Neuron (in vitro differentiated cells): ENCODE results near the gene NELL2.

Experiments used
- H2AFZ ChIP-seq: one replicate; pipeline ENCODE4 v1.6.1; 2013; ENCODE audit warnings: low read depth, mild to moderate bottlenecking, inconsistent platforms, low read length, moderate library complexity
- H3K27me3 ChIP-seq: one replicate; pipeline ENCODE4 v1.6.1; 2013; ENCODE audit warnings: low read length; ENCODE audit not compliant: insufficient read depth
- H3K36me3 ChIP-seq: one replicate; pipeline ENCODE4 v1.6.1; 2013; ENCODE audit warnings: low read length; ENCODE audit not compliant: insufficient read depth
- H3K4me1 ChIP-seq: one replicate; pipeline ENCODE4 v1.6.1; 2013; ENCODE audit warnings: low read length; ENCODE audit not compliant: insufficient read depth
- H3K4me3 ChIP-seq: 2 replicates; pipeline ENCODE4 v1.5.1; 2013; ENCODE audit warnings: mild to moderate bottlenecking, low read length, moderate library complexity
- H3K9me3 ChIP-seq: one replicate; pipeline ENCODE4 v1.6.1; 2013; ENCODE audit warnings: low read length

The NELL2 gene

DNA sequence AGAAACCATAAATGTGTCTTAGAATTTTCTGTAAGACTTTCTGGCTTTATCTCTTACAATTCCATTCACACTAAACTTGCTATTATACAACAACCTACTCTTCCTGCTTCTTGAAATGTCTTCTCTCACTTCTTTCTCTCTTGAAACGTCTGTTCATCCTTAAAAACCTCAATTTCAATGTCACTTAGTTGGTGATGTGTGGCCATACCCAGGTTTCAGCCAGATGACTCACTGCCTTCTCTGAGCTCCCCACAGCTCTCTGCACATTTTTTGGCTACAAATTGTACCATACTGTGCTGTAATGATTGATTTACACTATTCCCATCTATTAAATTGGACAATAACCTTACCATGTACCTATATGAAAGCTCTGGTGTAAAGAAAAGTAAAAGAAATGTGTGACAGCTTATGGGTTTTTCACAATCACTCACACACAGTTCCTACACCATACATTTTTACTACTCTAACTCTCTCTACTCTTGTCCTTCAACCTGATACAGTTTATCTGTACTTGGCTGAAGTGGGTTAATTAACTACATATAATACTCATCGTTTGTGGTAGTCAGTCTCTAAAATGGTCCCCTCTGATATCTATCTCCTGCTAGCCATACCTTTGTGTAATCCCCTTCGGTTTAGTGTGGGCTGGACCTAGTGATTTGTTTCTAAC lies 222.1 kb downstream of the NELL2 start:
- Histone ChIP-seq H2AFZ (no peak overlapping the region), H3K4me3 (no peak overlapping the region), H3K9me3 (peaks cover 2% of the 10 kb centered on the region), H3K36me3 (peaks cover 3% of the 10 kb centered on the region), H3K4me1 (peaks cover 36% of the 10 kb centered on the region), H3K27me3 (no peaks in the 10 kb centered on the region)

DNA sequence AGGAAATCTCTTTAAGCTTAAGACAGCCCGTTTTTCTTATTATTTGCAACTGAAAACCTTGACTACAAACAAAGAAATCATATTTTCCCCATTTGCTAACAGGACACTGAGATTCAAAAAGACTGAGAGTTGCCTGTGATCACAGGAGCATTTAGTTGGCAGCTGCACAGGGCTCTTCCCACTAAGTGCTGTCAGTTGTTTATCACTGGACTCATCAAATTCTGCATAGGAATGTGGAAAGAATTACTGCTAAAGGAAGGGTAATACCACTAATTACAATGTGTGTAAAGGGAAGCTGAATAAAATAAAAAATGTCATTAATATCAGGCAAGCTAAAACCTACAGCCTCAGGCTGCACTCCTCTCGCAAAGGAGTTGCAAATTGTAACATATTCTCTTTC lies 226.4 kb downstream of the NELL2 start:
- no peaks in the 10 kb centered on the region for H3K9me3 ChIP-seq
- H3K4me3 ChIP-seq, result no peak overlapping the region
- H3K27me3 ChIP-seq, result no peaks in the 10 kb centered on the region
- H2AFZ ChIP-seq, result no peak overlapping the region
- H3K4me1 ChIP-seq, result peaks cover 15% of the 10 kb centered on the region
- H3K36me3 ChIP-seq, result peaks cover 3% of the 10 kb centered on the region

DNA sequence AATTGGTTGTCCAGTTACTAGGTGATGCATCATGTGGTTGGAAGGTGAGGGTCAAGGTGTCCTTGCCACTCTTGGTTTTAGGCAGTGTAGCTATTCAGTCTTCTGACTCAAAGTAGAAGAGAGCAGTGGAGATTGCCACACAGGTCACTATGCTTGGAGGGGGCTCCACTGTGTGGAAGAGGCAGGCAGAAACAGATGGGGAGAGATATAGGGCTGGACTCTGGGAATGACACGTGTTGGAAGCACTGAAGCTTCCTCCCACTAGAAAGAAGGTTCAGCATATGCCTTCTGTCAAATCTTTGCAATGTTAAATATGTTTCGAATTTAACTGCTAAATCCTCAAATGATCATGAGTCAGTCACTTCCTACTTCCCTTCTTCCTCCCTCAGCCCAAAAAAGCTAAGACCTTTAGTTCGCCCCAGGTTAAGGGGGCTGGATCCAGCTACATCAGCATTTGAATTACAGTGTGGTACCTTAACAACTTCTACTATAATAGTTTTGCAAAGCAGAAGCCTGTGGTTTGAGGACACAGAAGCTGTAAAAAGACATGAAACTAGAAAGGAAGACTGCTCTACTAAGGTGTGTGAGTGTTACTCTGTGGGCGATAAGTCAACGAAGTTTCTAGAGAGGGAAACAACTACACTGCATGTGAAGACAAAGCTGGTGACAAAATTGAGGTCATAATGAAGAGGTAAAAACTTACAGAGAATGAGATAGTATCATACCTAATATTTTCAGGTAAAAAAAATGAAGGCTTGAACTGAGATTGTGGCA lies 228.0 kb downstream of the NELL2 start:
- no peak overlapping the region for H2AFZ ChIP-seq
- no peaks in the 10 kb centered on the region for H3K27me3 ChIP-seq
- H3K4me1 ChIP-seq, result no peaks in the 10 kb centered on the region
- H3K9me3 ChIP-seq, result no peaks in the 10 kb centered on the region
- peaks cover 7% of the 10 kb centered on the region for H3K36me3 ChIP-seq
- H3K4me3 ChIP-seq, result no peak overlapping the region

DNA sequence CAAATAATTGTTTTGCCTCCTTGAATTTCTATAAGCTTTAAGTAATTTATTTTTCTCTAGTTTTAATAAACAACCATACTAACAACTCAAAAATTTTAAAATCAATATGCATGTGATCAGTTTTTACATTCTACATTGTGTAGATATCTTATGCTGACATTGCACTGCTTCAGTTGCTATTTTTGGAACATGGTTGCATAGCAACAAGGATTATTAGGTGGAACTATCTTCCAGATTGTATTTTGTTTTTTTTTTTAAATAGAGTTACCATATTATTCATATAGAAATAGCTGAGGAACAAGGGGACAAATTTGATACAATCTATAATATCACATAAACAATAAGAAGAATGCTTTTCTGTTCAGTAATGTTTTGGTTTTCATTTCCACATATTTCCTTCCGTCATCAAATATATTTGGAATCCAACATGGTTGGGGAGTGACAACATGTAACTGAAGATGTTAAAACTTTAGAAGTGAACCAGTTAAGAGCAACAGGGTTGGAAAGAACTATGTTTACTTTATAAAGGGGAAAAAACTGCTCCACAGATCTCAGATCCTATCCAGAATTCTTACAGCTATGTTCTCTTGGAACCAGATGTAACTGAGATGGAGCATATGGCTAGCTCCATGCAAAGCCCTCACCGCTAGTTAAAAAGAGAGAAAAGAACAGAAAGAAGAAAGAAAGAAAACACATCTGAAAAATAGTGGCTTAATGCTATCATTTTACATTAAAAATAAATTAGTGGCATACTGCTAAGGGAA lies 235.5 kb downstream of the NELL2 start:
- Histone ChIP-seq H3K4me1 (peaks cover 5% of the 10 kb centered on the region), H2AFZ (no peak overlapping the region), H3K36me3 (peaks cover 22% of the 10 kb centered on the region), H3K27me3 (no peaks in the 10 kb centered on the region), H3K4me3 (no peak overlapping the region), H3K9me3 (peaks cover 2% of the 10 kb centered on the region)

DNA sequence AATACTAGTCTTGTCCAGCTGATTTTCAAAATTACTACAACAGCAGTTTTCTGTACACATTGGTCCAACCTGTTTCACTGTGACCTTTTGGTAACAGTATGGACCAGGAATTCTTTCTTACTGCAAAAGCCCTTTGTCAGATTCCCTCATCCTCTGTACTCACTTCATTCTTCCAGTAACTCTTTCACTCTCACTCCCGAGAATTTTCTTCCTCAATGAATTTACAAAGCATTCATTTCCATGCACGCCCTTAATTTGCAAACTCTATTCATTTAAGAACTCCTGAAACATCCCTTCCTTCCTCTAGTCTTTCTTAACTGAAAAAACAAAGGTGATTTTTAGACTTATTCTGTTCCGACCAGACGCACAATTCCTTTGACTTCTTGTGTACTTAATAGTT lies 238.2 kb downstream of the NELL2 start:
- H3K4me3 ChIP-seq, result no peak overlapping the region
- peaks cover 2% of the 10 kb centered on the region for H3K9me3 ChIP-seq
- no peaks in the 10 kb centered on the region for H3K27me3 ChIP-seq
- peaks cover 5% of the 10 kb centered on the region for H3K4me1 ChIP-seq
- H2AFZ ChIP-seq, result no peak overlapping the region
- H3K36me3 ChIP-seq, result peaks cover 18% of the 10 kb centered on the region

DNA sequence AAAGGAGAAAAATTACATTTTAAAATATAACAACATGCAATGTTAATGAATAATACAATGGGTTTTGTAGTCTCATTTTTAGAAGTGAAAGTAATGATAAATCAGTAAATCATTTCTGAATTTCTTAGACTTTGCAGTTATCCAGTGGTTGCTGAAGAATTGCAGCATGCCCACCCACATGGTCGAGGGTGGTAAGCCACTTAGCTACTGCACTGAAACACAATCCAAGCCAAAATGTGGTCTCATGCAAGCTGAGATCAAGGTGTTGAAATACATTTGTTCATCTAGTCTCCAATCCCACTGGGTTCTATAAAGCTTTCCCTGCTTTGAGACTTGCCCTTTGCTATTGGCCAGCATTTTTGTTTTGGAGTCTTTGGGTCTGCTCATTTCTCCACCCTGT lies 247.9 kb downstream of the NELL2 start:
- Histone ChIP-seq H3K4me1 (peaks cover 17% of the 10 kb centered on the region), H3K4me3 (no peak overlapping the region), H3K9me3 (no peaks in the 10 kb centered on the region), H3K36me3 (peaks cover 7% of the 10 kb centered on the region), H2AFZ (no peak overlapping the region), H3K27me3 (no peaks in the 10 kb centered on the region)

DNA sequence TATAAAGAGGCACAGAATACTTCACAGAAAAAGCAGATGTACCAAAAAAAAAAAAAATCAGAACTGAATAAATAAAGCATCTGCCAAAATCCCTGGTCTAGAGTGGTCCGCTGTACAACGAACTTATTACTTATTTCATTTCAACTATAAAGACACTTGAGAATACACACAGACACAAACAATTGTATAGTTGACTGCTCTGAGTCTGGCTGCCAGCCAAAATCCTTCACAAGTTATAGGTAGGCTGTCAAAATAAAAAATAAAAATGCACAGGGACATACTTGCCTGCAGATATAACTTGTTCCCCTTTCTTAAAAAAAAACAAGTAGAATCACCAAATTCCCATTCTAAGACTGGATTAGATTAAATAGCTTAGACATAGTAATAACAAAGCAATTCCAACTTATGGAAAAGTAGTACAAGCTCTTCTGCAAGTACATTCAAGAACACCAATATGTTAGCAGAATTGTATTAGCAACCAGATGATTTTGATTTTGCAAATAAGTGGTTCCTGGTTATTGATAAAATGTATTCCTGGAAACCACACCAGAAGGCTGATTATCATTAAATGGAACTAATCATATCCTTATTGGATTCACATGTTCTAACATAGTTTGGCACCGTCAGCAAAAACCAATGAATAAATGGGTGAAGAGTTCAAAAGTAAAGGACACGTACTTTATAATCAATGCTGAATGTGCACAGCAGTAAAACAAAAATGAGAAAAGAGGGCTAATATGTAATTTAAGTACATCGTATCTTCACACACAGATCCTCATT lies 248.5 kb downstream of the NELL2 start:
- Histone ChIP-seq H3K27me3 (no peaks in the 10 kb centered on the region), H3K4me1 (peaks cover 17% of the 10 kb centered on the region), H3K4me3 (no peak overlapping the region), H2AFZ (no peak overlapping the region), H3K36me3 (peaks cover 7% of the 10 kb centered on the region), H3K9me3 (no peaks in the 10 kb centered on the region)

DNA sequence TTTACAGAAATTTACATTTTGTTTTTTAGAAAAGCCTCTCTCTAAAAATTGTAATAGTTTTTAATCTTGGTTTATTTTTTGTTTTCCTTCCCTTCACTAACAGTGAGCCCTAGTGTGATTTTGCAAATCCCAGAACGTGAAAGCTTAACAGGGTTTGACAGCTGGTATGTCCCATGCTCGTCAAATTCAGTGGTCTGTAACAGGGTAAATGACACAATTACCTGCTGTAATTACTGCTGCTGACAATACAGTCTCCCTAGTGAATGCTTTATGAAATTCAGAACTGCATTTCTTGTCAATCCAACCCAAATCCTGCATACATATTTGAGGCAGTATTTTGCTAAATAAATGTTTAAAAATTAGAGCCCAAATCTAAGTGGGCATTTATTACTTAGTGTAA lies 249.2 kb downstream of the NELL2 start:
- H3K4me1 ChIP-seq, result peaks cover 17% of the 10 kb centered on the region
- peaks cover 7% of the 10 kb centered on the region for H3K36me3 ChIP-seq
- no peak overlapping the region for H3K4me3 ChIP-seq
- H2AFZ ChIP-seq, result no peak overlapping the region
- H3K9me3 ChIP-seq, result no peaks in the 10 kb centered on the region
- H3K27me3 ChIP-seq, result no peaks in the 10 kb centered on the region

DNA sequence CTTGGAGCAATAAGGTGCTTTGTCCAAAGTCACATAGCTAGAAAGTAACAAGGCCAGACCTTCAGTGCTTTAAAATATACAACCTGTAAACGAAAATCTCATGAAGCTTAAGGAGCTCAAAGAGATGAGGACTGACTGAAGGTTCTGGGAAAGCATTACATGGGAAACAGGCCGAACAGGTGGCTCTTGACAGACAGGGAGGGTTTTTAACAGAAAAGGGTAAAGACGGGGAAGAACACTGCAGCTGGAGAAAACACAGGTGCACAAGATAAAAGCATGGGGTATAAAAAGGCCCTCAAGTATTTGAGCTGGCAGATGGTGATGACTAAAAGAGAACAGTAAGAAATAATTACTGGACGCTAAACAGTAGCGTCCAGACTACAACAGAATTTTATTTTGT lies 257.2 kb downstream of the NELL2 start:
- H3K36me3 ChIP-seq, result peaks cover 3% of the 10 kb centered on the region
- no peaks in the 10 kb centered on the region for H3K27me3 ChIP-seq
- H3K4me3 ChIP-seq, result no peak overlapping the region

DNA sequence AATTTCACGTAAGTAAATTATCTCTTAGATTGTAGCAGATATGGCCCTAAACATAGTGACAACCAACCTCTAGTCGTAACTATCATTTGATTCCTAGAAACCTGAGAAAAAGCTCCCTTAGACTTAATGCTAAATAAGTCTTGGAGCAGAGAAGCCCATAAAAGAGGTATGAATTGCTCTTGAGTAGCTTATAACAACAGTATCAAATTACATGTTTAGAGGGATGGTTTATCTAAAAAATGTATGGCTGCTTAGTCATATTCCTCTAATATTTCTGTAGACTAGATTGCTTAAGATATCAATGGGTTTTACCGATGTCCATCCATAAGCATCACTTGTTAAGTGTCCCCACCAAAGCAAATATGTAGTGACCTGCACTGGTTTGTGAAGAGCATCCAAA lies 259.7 kb downstream of the NELL2 start:
- Histone ChIP-seq H3K9me3 (peaks cover 2% of the 10 kb centered on the region), H3K4me3 (no peak overlapping the region), H3K4me1 (peaks cover 19% of the 10 kb centered on the region), H3K27me3 (no peaks in the 10 kb centered on the region), H3K36me3 (peaks cover 5% of the 10 kb centered on the region), H2AFZ (no peak overlapping the region)

More for the DNA sequence above, 257.2 kb downstream of the NELL2 start:
- Histone ChIP-seq H3K9me3 (peaks cover 2% of the 10 kb centered on the region), H3K4me1 (peaks cover 19% of the 10 kb centered on the region), H2AFZ (no peak overlapping the region)

DNA sequence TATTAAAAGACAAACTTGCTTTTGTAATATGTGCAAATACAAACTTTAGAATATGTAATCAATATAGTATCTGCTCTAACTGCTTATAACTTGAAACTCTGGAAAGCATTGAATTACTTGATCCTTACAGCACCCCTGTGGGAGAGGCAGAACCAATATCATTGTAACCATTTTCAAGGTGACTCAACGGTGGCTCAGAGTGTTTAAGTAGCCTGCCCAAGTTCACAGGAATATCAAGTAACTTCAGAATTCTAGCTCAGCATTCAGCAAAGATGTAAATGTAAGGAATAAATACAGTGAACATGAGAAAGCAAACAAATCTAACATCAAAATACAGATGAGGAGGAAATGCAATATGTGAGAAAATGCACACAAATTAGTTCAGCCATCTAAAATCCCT lies 264.6 kb downstream of the NELL2 start:
- no peak overlapping the region for H3K4me3 ChIP-seq
- H3K4me1 ChIP-seq, result no peaks in the 10 kb centered on the region
- H3K36me3 ChIP-seq, result peaks cover 50% of the 10 kb centered on the region

DNA sequence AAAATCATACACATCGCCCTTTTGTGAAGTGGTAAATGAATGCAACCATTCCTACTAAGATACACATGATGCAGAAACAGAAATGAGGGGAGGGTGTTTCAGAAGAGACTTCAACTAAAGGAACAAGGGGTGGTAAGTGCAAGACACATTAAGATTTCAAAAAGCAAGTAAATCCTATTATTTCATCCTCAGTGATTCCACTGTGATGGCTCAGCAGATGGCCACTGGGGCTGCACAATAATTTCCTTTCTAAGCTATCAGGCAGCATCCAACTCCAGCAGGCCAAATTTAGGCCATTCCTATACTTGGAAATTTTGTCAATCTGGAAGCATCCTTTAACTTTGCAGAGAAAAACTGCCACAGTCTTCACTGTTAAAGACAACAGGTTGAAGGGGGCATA lies 272.4 kb downstream of the NELL2 start:
- H3K9me3 ChIP-seq, result no peaks in the 10 kb centered on the region
- H3K27me3 ChIP-seq, result no peaks in the 10 kb centered on the region
- peaks cover 4% of the 10 kb centered on the region for H3K4me1 ChIP-seq
- H3K4me3 ChIP-seq, result no peak overlapping the region
- peaks cover 54% of the 10 kb centered on the region for H3K36me3 ChIP-seq
- no peak overlapping the region for H2AFZ ChIP-seq

More for the DNA sequence above, 264.6 kb downstream of the NELL2 start:
- Histone ChIP-seq H3K9me3 (no peaks in the 10 kb centered on the region), H3K27me3 (no peaks in the 10 kb centered on the region), H2AFZ (no peak overlapping the region)
